Fibroblast of peridontal ligament (primary cell): ENCODE measurements around the gene NHERF1.

Source experiments
- DNase-seq: peaks from one replicate; pipeline ENCODE4 v3.0.0-alpha.2; 2010; ENCODE audit errors: extremely low read depth

Gene NHERF1

GRCh38 chr17:74732042-74732867, 16.2 kb upstream of the NHERF1 start:
- no peak for DNase-seq

- no peak for DNase-seq
These were observed 14.9 kb upstream of the NHERF1 start for GRCh38 chr17:74733365-74734122.

GRCh38 chr17:74734256-74734655, 14.2 kb upstream of the NHERF1 start:
- no peak for DNase-seq

GRCh38 chr17:74736513-74737298, 11.7 kb upstream of the NHERF1 start, which contains the start of gene RAB37:
Gene RAB37, plus strand, starts transcription at chr17:74737256. Its CDS starts 17 bp downstream, at chr17:74737273.
- no peak for DNase-seq

GRCh38 chr17:74737299-74738050, 11.0 kb upstream of the NHERF1 start:
- no peak for DNase-seq

- DNase-seq = no peak
These were observed 10.1 kb upstream of the NHERF1 start for GRCh38 chr17:74738051-74738996.

GRCh38 chr17:74739227-74739831, 9.1 kb upstream of the NHERF1 start:
- DNase-seq = no peak

- DNase-seq = no peak
These were observed 8.3 kb upstream of the NHERF1 start for GRCh38 chr17:74740173-74740572.

- no peak for DNase-seq
These were observed 7.6 kb upstream of the NHERF1 start for GRCh38 chr17:74740641-74741387.

GRCh38 chr17:74742153-74742515, 6.3 kb upstream of the NHERF1 start:
- no peak for DNase-seq

GRCh38 chr17:74742978-74743545, 5.4 kb upstream of the NHERF1 start:
- DNase-seq = no peak

GRCh38 chr17:74743755-74744154, 4.7 kb upstream of the NHERF1 start:
- no peak for DNase-seq

GRCh38 chr17:74744349-74744713, 4.1 kb upstream of the NHERF1 start:
- no peak for DNase-seq

- peak; percentile 65 for DNase-seq
These were observed 3.5 kb upstream of the NHERF1 start for GRCh38 chr17:74744714-74745547.

- DNase-seq = no peak
These were observed 2.8 kb upstream of the NHERF1 start for GRCh38 chr17:74745548-74746177.

GRCh38 chr17:74746376-74746775, 2.1 kb upstream of the NHERF1 start:
- no peak for DNase-seq

GRCh38 chr17:74746922-74747321, 1.5 kb upstream of the NHERF1 start:
- DNase-seq = no peak

GRCh38 chr17:74748279-74748528, 224 bp upstream of the NHERF1 start:
- no peak for DNase-seq
